HK-2 (cell line): ENCODE results near the gene MEIS1.

ENCODE experiments used
- DNase-seq: peaks from one replicate; pipeline ENCODE4 v3.0.0-alpha.2; 2018; ENCODE audit not compliant: unreplicated experiment

Gene MEIS1

DNA sequence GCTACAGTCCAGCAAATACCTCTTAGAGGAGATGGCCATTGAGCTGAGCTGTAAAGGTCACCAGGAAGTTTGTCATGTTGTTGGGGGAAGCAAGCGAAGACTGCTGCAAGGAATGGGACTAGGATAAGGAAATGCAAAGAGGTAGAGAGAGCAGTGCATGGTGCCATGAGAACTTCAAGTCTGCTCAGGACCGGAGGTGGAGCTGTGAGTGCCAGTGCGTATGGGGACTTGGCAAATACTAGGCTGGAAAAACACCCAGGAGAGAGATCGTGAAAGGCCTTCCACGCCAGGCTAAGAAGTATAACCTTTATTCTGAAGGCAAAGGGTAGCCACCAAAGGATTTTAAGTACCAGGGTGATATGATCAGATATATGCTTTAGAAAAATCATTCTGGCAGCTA is 71.3 kb downstream of the MEIS1 start:
- no peak for DNase-seq

DNA sequence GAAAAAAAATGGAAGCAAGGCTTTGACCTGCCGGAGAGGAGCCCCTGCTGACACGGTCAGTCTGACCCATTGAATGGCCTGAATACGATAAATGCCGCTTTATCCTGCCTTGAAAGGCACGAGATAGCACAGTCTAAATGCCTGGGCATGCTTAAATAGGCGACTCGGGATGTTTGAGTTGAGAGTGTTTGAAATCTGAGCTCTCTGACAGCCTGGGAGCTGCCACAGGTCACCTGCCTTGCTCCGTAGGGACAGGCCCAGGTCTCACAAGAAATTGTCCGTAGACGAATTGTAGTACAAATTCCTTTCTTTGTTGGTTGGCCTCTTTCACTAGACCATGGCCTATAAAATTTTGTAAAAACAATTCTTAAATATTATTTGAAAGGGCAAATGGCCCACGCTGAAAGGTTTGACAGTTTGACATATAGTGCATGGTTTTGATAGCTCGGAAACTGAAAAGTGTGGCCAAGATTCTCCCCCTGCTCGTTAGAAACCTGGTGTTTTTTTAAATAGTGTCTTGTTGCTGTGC is 72.8 kb downstream of the MEIS1 start:
- DNase-seq: no peak

DNA sequence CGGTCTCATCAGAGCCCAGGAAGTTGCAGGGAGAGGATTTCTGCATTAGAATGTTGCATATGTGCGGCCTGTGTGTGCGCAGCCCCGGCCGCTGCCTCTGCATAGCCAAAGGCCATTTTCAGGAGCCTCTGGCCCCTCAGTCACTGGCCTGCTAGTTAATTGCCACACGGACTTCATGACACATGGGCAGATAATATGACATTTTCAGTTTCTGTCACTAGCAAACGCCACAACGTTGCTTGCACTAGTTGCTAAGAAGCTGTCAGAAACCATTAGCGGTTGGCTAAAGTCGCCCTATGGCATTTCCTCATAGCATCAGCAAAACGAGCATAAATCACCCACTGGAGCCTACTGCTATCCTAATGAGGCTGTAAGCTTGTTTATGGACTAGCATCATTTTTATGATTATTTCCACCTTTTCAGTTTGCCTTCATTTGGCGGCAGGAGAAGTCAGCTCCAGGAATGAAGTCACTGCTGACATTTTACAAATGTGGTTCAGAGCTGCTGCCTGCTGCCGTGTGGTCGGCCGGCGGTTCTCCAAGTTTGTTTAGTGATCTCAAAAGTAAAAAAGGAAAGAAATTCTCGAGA is 73.7 kb downstream of the MEIS1 start:
- DNase-seq: no peak

DNA sequence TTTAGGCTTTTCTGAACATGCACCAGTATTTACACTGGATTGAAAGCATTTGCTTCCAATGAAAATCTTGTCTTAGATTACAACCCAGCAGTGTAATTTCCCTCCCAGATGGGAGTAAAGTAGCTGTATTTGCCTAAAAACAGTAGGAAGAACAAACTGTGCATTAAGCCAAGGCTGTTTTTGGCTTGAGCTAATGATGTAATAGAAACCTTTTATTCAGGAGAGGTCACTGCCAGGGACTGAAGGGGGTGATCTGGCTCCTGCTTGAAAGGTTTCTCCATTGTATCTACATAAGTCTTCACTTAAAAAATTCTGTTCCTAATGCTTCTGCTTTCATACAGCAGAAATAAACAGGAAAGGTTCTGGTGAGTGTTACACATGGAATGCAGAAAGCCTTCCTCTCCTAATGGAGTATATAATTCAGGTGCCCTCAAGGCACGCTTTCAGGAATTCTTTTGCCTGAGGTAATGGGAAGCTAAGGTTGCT is 74.4 kb downstream of the MEIS1 start:
- DNase-seq: no peak

DNA sequence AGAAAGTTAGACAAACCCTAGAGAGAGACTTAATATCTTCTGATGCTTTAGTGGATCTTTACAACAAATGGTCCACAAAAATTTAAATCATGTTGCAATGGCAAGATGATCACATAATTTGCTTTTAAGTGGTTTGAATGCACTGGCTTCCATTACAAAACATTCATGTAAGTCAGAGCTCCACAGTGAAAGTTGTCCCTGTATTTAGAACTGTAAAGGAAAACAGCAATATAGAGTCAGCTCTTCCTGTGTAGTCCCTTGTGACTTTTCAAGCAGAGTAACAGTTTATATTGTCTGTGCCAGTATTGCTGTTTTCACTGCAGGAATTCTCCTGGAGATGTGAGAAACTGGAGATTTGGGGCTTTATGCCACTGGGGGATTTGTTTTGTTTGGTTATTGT is 77.7 kb downstream of the MEIS1 start:
- no peak for DNase-seq

DNA sequence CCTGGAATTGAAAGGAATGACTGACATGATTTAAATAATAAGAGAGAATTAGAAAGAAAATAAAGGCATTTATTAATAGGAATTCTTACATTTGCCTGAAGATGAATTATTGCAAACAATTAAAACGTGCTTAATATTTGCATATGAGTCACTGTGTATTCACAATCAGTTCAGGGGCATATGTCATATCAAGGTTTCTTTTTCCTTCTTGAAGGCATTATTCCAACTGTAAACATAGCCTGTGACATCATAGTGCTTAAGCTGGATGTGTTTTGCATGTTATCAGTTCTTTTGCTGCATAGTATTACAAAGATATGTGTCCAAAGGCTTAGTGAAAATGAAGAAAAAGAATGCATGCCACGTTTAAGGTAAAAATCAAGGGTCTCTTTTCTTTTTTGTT is 80.8 kb downstream of the MEIS1 start:
- DNase-seq: no peak

DNA sequence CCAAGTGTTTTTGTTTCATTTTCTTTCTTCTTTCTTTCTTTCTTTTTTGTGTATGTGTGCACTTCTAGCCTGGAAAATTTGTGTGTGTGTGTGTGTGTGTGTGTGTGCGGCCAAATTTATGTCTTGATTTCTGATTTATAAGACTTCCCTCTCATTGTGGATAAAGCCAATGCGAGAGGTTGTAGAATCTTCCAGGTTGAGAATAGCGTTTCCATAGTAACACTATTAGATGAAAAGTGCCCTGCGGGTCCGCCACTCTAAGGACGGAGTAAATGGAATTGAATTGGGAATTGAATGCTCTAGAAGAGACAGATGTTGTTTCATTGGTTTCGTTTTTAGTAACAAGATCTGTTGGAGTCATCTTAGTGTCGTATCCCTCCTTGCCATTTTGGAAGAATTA is 81.6 kb downstream of the MEIS1 start:
- no peak for DNase-seq

DNA sequence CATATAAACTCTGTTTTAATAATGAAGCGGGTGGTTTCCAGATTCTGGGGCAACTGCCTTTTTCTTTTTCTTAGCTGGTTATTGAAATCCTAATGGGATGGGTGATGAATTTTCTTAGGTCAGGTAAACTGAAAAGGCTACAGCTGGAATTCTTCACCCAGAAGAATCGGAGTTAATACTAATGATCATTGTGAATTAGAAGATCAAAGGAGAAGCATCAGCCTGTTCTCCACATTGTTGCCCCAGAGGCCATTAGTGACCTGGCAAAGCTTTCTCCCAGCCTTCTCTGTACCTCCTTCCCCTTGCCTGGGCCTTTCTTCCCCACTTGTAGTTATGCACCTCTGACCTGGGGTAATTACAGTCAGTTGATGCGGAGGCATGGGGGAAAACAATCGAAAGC is 82.8 kb downstream of the MEIS1 start:
- no peak for DNase-seq

DNA sequence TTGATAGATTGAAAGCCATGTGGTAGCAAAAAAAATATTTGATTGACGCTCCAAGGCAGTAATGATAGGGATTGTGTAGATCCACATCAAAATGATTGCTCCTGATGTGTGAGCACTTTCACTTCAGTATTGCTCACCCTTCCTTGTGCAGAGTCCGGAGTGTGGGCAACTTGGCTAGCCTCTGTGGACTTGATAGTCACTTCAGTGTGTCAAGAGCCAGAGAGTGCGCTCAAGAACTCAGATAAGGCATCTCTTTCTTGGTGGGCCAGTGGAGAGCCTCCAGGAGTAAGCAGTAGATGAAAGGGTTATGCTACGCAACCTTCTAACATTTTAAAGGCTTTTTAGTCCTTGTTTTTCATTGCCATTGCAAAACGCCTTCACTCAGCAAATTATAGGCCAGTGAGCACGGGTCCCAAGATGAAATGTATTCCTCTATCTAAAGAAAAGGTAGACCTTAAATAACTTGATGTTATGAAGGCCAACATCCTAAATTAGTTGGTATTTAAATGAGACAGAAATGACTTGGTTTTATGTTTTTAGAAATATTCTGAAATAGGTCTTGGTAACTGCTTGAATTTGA is 84.4 kb downstream of the MEIS1 start:
- no peak for DNase-seq

DNA sequence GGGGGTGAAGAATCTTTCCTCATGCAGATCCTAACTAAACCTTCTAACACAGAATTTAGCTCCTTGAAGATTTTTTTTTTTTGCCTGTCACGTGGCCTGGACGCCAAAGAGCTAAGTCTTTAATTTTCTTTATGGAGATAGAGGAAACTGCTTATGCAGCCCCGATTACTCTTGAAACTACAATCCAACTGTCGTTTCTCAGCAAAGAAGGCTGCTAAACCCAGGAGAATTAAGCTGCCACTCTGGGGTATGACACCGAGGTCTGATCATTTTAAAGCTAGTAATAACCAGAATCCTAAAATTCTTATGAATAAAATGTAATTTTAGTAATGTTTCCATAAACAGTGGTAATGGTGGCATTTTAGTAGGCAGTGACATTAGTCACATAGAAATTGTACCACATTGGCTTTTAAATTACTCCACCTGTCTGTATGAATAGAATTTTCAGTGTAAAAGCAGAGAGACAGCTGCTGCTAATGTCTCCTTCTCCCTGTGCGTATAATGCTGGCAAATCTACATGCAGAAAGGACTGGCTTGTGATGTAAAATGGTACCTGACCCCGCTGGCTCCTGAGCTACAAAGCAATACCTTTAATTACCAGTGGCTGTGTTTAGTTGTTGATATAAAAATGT is 86.5 kb downstream of the MEIS1 start:
- DNase-seq: no peak

DNA sequence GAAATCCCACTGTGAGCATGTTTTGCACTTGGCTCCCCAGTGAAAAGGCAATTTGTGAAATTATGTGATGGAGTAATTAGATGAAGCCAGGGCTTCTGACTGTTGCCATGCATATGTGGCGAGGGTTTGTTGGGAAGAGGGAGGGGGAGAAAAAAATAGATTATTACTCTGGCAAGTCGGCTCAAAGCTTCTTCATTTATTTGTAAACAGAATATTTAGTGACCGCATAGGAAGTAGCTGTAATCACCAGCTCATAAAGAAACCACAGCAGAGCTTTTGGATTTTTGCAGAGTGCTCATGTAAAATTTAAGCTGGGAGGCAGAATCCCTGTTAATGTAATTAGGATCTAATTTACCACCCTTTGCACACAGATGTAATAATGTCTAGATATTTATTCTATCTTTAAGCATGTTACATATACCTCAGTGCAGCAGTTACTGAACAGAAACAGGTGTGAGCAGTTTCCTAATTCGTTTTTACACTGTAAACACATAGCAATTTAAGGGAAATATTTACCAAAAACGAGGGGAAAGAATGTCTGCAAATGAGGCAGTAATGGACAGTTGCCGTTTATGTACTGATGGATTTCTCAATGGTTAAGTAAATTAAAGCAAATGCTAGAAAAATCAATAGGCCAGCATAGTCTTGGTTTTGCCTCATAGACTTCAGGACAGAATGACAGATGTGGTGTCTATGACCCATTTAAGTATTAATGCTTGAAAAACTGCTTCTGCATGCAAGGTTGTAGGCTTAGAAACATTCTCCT is 87.9 kb downstream of the MEIS1 start:
- DNase-seq: no peak

DNA sequence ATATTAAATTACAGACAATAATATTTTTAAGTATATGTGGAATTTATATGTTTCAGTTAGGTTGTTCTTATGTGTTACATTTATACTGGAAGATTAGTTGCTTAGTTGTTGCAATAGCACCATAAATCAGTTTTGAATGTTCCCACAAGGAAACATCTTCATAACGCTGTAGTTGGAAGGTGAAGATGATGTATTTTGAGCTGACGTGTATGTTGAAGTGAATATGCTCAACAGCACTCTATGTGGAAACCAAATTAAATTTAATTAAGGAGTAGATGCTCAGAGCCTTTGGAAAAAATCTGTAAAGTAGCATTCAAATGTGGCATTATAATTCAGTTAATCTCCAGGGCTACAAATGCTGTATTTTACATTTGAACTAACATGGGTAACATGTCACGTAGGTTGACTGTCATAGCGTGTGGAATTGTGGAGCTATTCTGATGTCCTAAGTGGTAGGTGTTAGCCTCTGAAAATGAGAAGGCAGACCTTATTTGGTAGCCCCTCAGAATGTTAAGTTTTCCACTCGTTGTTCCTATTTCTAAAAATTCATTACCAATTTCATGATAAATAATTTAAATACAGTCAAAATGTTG is 88.5 kb downstream of the MEIS1 start:
- DNase-seq: no peak

DNA sequence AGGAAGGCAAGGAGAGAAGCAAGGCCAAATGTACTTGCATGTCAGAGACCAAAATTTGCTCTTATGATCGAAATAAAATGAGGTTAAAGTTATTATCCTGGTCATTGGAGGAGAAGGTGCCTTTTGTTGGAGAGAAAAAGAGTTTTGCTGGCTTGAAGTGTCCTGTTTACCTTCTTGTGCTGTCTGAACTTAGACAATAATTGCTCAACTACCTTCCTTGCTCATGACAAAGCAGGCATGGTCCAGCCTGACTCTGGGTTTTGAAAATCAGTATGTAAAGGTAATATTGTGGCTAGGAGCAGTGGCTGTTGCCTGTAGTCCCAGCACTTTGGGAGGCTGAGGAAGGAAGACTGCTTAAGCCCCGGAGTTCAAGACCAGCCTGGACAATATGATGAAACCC is 89.1 kb downstream of the MEIS1 start:
- no peak for DNase-seq

DNA sequence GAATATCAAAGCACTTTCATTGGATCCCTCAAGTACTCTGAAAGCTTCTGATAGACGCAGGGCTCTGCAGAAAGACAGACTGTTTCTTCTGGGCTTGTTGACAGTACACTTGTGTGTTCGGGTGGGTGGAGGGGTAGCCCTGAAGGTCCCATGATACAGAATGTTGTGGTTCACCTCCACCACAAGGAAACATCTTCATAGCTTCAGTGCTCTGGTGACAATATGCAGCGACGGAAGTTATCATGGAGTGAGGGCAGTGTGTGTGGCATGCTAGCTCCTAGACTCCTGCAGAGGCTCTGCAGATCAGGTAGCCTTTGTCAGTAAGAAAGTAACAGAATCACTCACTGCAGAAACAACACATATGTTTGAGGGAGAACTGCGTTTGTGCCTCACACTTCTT is 90.7 kb downstream of the MEIS1 start:
- DNase-seq: no peak

DNA sequence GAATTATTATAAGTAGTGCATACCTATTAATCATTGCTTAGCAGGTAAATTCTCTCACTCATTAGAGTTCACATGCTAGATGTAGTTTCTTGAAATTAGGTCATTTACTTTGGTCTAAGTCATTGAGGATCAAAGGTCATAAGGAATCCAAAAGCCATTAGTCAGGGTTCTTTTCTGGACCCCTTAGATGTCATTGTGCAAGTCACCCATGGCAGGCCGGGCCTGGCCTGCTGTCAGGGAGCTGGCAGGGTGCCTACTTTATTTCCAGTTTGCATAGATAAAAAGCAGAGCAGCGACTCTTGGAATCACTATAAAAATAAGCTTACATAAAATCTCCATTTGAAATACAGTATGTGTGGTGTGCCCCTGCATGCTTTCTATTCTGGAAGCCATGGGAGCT is 91.3 kb downstream of the MEIS1 start:
- no peak for DNase-seq

DNA sequence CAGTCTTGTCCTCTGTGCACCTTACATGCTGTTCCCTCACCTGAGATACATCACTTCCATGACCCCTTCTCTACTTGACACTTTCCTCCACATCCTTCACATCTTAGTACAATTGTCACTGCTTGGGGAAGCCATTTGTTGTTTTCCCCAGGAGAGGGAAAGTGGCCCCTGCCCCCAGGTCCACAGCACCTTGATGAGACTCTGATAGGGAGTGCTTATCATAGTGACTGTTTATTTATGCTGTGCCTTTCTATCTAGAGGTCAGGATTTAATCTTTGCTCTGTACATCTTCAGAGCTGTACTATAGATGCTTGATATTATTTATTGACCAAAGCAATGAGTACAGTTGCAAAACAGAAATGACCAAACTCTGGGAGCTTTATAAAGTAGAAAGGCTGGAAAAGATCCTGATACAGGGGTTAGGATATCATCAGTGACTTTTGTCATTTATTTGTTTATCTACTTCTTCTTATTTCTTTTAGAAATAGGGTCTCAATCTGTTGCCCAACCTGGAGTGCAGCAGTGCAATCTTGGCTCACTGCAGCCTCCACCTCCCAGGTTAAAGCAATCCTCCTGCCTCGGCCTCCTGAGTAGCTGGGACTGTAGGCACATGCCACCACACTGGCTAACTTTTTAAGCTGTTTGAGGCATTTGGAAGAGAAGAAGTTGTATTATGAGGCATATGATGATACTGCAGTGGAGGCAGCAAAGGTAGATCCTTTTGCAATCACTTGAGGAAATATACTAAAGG is 94.2 kb downstream of the MEIS1 start:
- no peak for DNase-seq

DNA sequence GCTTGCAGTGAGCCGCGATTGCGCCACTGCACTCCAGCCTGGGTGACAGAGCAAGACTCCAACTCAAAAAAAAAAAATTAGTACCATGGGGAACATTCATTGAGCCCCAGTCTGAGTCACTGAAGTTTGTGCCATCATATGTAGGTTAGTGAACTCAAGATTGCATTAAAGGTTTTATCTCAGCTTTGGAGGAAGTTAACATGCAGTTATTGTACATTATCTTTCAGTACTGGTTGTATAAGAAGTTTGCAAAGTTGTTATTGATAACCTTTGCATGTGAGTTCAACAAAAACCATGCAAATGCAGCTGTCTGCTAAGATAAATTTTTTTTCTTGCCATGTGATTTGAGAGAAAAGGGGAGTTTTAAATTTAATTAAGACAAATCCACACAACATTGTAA is 95.7 kb downstream of the MEIS1 start:
- DNase-seq: no peak

DNA sequence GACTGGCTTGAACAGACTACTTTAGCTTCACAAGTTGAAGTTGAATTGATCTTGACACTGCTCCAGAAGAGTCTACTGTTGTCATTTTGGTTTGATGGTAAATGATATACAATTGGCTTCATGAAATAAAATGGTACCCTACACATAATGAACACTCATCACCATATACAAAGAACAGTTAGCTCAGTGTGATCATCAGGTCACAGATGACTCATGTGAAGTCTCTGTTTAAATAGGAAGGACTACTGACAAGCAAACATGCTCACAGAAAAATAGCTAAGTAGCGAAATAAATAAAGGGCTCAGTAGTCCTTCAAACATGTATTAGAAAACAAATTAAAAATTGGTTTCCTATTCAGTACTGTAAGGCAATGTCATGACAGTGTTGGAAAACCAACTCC is 96.2 kb downstream of the MEIS1 start:
- DNase-seq: no peak

DNA sequence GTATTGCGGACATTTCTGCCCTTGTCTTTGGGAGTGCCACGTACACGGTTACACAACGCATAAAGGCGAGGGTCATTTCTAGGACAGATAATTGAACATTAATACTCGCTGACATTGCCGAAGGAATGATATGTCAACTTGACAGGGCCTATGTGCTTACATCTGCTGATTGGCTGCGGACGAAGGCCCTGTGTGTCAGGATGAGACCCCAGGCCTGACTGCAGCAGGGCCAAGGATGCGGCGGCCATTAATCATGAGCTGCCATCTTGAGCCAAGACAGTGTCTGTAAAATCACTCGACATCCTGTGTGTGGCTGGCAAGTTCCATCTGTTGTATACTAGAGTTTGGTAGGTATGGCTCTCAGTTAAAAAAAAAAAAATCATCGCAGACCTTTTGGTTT is 96.6 kb downstream of the MEIS1 start:
- DNase-seq: no peak

DNA sequence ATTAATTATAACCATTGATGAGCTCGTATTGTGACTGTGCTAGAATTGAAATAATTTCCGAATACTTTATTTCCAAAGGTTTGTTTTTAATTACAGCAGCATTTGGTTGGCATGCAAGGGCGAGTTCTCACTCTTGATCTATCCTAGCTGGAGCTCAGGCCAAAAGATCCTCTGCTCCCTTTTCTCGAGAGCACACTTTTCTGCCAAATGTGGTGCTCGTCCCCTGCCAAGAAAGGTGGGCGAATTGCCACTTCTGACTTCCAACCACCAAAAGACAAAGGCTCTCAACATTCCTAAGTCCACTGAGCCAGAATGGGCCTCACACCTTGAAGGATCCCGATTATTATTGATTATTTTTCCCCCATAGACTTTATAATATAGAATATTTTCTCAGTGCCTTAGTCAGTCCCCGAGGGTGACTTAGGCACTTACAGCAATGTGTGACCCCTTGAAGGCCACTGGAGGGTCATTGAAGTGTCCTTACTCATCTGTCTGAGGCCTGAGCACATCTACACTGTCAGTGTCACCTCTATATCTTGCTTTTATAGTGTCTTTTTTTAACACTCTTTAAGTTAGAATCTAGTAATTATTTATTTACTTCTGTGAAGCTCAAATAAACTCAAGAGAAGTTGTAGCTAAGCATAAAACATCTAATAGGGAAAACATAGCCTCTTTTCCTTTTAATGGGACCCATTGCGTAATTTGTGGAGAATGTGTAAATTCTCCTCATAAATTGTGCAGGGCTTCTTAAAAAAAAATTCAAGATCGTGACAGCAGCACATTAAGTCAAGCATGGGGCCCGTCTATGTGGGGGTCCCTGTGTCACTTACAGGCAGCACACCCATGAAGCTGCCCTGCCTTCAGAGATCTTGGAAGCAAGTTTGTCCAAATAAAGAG is 98.3 kb downstream of the MEIS1 start:
- DNase-seq: no peak
